GM12872 (cell line): ENCODE data around the gene COL21A1.

Experiments used
- CTCF ChIP-seq: IDR thresholded peaks from 3 replicates; pipeline ENCODE4 v1.5.1; 2011; ENCODE audit warnings: low read depth, mild to moderate bottlenecking, low read length, moderate library complexity; ENCODE audit not compliant: insufficient read depth

COL21A1 gene

GRCh38 chr6:56048601-56049000 lies 198.8 kb downstream of the COL21A1 start:
- no peak for TF ChIP-seq CTCF

GRCh38 chr6:56047931-56048540 lies 199.3 kb downstream of the COL21A1 start:
- no peak for TF ChIP-seq CTCF

- TF ChIP-seq CTCF: no peak
Measured at GRCh38 chr6:56046576-56046975, 200.8 kb downstream of the COL21A1 start.

- no peak for TF ChIP-seq CTCF
Measured at GRCh38 chr6:56043761-56044160, 203.6 kb downstream of the COL21A1 start.

- no peak for TF ChIP-seq CTCF
Measured at GRCh38 chr6:56043076-56043475, 204.3 kb downstream of the COL21A1 start.

GRCh38 chr6:56041591-56041990 lies 205.8 kb downstream of the COL21A1 start:
- no peak for TF ChIP-seq CTCF

- no peak for TF ChIP-seq CTCF
Measured at GRCh38 chr6:56040889-56041301, 206.5 kb downstream of the COL21A1 start.
